IMR-90 (cell line): ENCODE results near the gene RIMBP2. TPM values are rescaled to one million over a fixed set of nuclear protein-coding genes. Genes with fewer than 3 reads are reported as not detected.

Experiments
- ATAC-seq: fragments of 200-7000 bp; cut with Tn5 transposase; 2 replicates; pipeline ENCODE4 v1.9.1; 2020; ENCODE audit warnings: low read depth, mild to moderate bottlenecking, moderate library complexity
- BruUV-seq: library from RNA; stranded (reverse); fragments of 400-500 nt; replicated peaks from 2 replicates; lab custom pipeline; 2021; lab: Mats Ljungman, UMichigan
- CTCF ChIA-PET: fragments of 300-600 bp; formaldehyde crosslinking; extraction: SDS; loops from one replicate; lab custom pipeline; 2021; ENCODE audit warnings: antibody characterized with exemption; lab: Yijun Ruan, JAX
- POLR2A ChIA-PET: fragments of 300-600 bp; sonication (Branson Sonifier 250); formaldehyde crosslinking; loops from one replicate; lab custom pipeline; 2022; ENCODE audit warnings: antibody characterized with exemption; ENCODE audit not compliant: unreplicated experiment; lab: Charles Lee
- DNase-seq: peaks from one replicate; pipeline ENCODE4 v3.0.0; 2013
- H2AFZ ChIP-seq: replicated peaks from 2 replicates; pipeline ENCODE3; 2013; ENCODE audit warnings: low read length, mild to moderate bottlenecking; ENCODE audit not compliant: poor library complexity
- H2AK5ac ChIP-seq: 2 replicates; pipeline ENCODE4 v1.6.1; 2013; ENCODE audit warnings: low read depth, low read length, inconsistent platforms
- H2AK9ac ChIP-seq: replicated peaks from 2 replicates; pipeline ENCODE3; 2013; ENCODE audit warnings: mild to moderate bottlenecking, low read depth, low read length, moderate library complexity; ENCODE audit not compliant: poor library complexity
- H2BK120ac ChIP-seq: 2 replicates; pipeline ENCODE4 v1.6.1; 2013; ENCODE audit warnings: low read depth, low read length, inconsistent platforms
- H2BK15ac ChIP-seq: 3 replicates; pipeline ENCODE4 v1.6.1; 2013; ENCODE audit warnings: low read depth, low read length, inconsistent platforms
- H2BK20ac ChIP-seq: 2 replicates; pipeline ENCODE4 v1.6.1; 2013; ENCODE audit warnings: low read depth, mild to moderate bottlenecking, inconsistent platforms, low read length, moderate library complexity
- H2BK5ac ChIP-seq: 2 replicates; pipeline ENCODE4 v1.6.1; 2013; ENCODE audit warnings: mild to moderate bottlenecking, low read depth, low read length, inconsistent platforms; ENCODE audit not compliant: poor library complexity, severe bottlenecking
- H3K14ac ChIP-seq: replicated peaks from 2 replicates; pipeline ENCODE4 v1.6.1; 2013; ENCODE audit warnings: low read depth, low read length, inconsistent platforms
- H3K18ac ChIP-seq: 2 replicates; pipeline ENCODE4 v1.6.1; 2013; ENCODE audit warnings: low read depth, low read length, control low read depth
- H3K23ac ChIP-seq: 2 replicates; pipeline ENCODE4 v1.6.1; 2013; ENCODE audit warnings: low read depth, low read length, inconsistent platforms
- H3K27ac ChIP-seq: 2 replicates; pipeline ENCODE4 v1.5.1; 2013; ENCODE audit warnings: mild to moderate bottlenecking, control low read depth, low read length; ENCODE audit not compliant: insufficient read depth
- H3K27me3 ChIP-seq: 2 replicates; pipeline ENCODE4 v1.6.1; 2013; ENCODE audit warnings: low read length; ENCODE audit not compliant: control insufficient read depth, insufficient read depth
- H3K36me3 ChIP-seq: 2 replicates; pipeline ENCODE4 v1.6.1; 2013; ENCODE audit warnings: low read length, mixed read lengths; ENCODE audit not compliant: control insufficient read depth, insufficient read depth
- H3K4ac ChIP-seq: 2 replicates; pipeline ENCODE4 v1.6.1; 2013; ENCODE audit warnings: low read depth, low read length, inconsistent platforms
- H3K4me1 ChIP-seq: 2 replicates; pipeline ENCODE4 v1.6.1; 2013; ENCODE audit warnings: low read length, mixed read lengths; ENCODE audit not compliant: control insufficient read depth, insufficient read depth
- H3K4me2 ChIP-seq: 2 replicates; pipeline ENCODE4 v1.6.1; 2013; ENCODE audit warnings: low read depth, mild to moderate bottlenecking, control low read depth, low read length, moderate library complexity
- H3K4me3 ChIP-seq: 2 replicates; pipeline ENCODE4 v1.5.1; 2013; ENCODE audit warnings: low read depth, mild to moderate bottlenecking, control low read depth, low read length, moderate library complexity; ENCODE audit not compliant: insufficient read depth
- H3K56ac ChIP-seq: 2 replicates; pipeline ENCODE4 v1.6.1; 2013; ENCODE audit warnings: low read length, inconsistent platforms; ENCODE audit not compliant: insufficient read depth; ENCODE audit errors: extremely low read depth
- H3K79me1 ChIP-seq, 2 experiments: 2 replicates each; pipeline ENCODE4 v1.6.1; 2013; ENCODE audit warnings: low read length in 2 of 2, inconsistent platforms in 1 of 2, low read depth in 1 of 2
- H3K9ac ChIP-seq: 2 replicates; pipeline ENCODE4 v1.6.1; 2013; ENCODE audit warnings: low read depth, low read length, control low read depth
- H3K9me1 ChIP-seq: 2 replicates; pipeline ENCODE4 v1.6.1; 2013; ENCODE audit warnings: low read length, inconsistent platforms; ENCODE audit not compliant: insufficient read depth
- H3K9me3 ChIP-seq: 2 replicates; pipeline ENCODE4 v1.6.1; 2013; ENCODE audit warnings: low read length; ENCODE audit not compliant: control insufficient read depth, insufficient read depth
- H4K20me1 ChIP-seq: 2 replicates; pipeline ENCODE4 v1.6.1; 2013; ENCODE audit warnings: low read length, inconsistent platforms; ENCODE audit not compliant: insufficient read depth
- H4K5ac ChIP-seq: 2 replicates; pipeline ENCODE4 v1.6.1; 2013; ENCODE audit warnings: mild to moderate bottlenecking, low read depth, low read length, control low read depth
- H4K8ac ChIP-seq, 2 experiments: 2 replicates each; pipeline ENCODE4 v1.6.1; 2013; ENCODE audit warnings: low read depth in 2 of 2, low read length in 2 of 2, control low read depth in 1 of 2, inconsistent platforms in 1 of 2
- H4K91ac ChIP-seq: 2 replicates; pipeline ENCODE4 v1.6.1; 2013; ENCODE audit warnings: low read depth, low read length, inconsistent platforms; ENCODE audit not compliant: insufficient read depth
- CEBPB ChIP-seq: IDR thresholded peaks from 2 replicates; pipeline ENCODE4 v1.6.1; 2012; ENCODE audit warnings: low read depth, low read length, improper control_type of control experiment
- CHD1 ChIP-seq: IDR thresholded peaks from 2 replicates; pipeline ENCODE4 v1.6.1; 2012; ENCODE audit warnings: low read depth, low read length, improper control_type of control experiment
- FOS ChIP-seq: fragments of 150-350 bp; IDR thresholded peaks from 2 replicates; pipeline ENCODE4 v1.6.1; 2016; ENCODE audit warnings: low read depth, low read length
- MAFK ChIP-seq: IDR thresholded peaks from 2 replicates; pipeline ENCODE4 v1.6.1; 2012; ENCODE audit warnings: low read depth, low read length, improper control_type of control experiment
- whole genome bisulfite sequencing, 2 experiments: methylation state at CpG; one replicate each; pipeline versions ENCODE4 v1.1.5 to v1.1.7; 2013; ENCODE audit warnings: missing lambda C conversion rate in 2 of 2; ENCODE audit not compliant: insufficient read length in 1 of 2; ENCODE audit errors: extremely low coverage in 2 of 2; 5-methylcytosine and 5-hydroxymethylcytosine counted together
- dilution Hi-C: fragments of 300-500 bp; cut with HindIII; formaldehyde crosslinking; loops from one replicate; pipeline ENCODE4 v1.14.3; 2018; ENCODE audit warnings: low sequenced_read_pairs; ENCODE audit not compliant: unreplicated experiment
- in situ Hi-C: fragments of 300-500 bp; cut with MboI; formaldehyde crosslinking; loops from 3 replicates; pipeline ENCODE4 v1.14.3; 2019; ENCODE audit warnings: low sequenced_read_pairs, inconsistent platforms, mixed read lengths
- intact Hi-C: fragments of 100-400 bp; cut with micrococcal nuclease; formaldehyde crosslinking; loops from 2 replicates; pipeline ENCODE4 v1.10.0; 2022
- polyA plus RNA-seq, 3 experiments: library from polyadenylated mRNA; depleted of rRNA; stranded (reverse); fragments of >200 nt; gene quantifications; 2 replicates each; pipeline ENCODE4 v1.2.3, GENCODE V29; 2012; ENCODE audit warnings: low replicate concordance in 1 of 3
- total RNA-seq: library from RNA; depleted of rRNA; stranded (reverse); fragments of >200 nt; gene quantifications from 2 replicates; pipeline ENCODE4 v1.2.3, GENCODE V29; 2012
- TF ChIP-seq, protein P1 (sequence below): conservative IDR thresholded peaks from 2 replicates; pipeline ENCODE4 v1.5.1; 2012; ENCODE audit warnings: mild to moderate bottlenecking, low read depth, low read length, improper control_type of control experiment

RIMBP2 gene
- total and polyA plus RNA-seq, 2 of the 4 experiments (the other 2 are of a cell fraction): not detected

DNA sequence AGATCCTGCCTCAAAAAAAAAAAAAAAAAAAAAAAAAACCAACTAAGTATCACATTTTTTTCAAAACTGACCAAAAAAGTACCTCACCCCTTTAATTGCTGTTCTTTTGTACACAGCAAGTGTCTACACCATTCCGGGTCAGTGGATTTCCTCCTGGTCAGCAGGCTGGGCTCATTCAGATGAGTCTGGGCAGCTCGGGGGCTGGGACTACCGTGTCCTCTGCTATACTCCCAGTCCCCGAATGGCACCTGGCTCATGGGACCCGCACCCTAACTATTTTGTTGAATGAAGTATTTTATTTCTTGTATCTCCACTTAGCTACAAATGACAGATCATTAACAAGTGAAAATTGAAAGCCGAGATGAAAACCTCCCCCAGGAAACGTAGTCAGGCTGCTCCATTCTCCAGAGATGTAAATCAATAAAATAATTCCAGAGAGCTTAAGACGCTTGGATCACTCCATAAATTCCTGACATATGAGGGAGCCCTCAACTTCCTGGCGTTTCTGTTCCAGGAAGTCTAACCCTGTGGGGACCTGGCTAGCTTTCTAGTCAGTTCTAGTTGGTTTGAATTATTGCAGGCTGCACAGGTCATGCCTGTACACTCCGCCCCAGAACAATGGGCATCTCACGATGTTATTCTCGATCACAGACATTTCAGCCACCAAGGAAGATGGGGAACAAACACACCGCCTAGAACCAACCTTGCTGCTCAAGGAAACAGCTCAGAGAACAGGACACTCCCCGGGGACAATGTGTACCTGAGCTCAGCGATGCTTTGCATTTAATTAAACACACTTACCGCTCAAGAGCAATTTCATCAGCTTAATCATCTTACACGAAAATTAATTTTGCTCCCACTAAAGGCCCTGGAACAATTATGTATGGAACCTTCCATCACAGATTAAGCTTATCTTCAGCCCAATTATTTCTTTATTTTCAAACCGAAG is 76.3 kb downstream of the RIMBP2 start:
- Histone ChIP-seq H2BK15ac (no peak overlapping the region), H3K18ac (no peak overlapping the region), H2BK20ac (no peak overlapping the region), H2BK5ac (no peak overlapping the region), H2AK5ac (no peak overlapping the region), H2BK120ac (no peak overlapping the region), H4K91ac (no peak overlapping the region), H3K9me1 (no peaks in the 10 kb centered on the region), H3K23ac (no peak overlapping the region), H3K4me1 (no peaks in the 10 kb centered on the region), H2AK9ac (no peak overlapping the region), H3K27ac (no peak overlapping the region), H2AFZ (no peak overlapping the region), H3K27me3 (no peaks in the 10 kb centered on the region), H3K9me3 (peaks cover 48% of the 10 kb centered on the region), H4K5ac (no peak overlapping the region), H3K4ac (no peak overlapping the region), H3K4me2 (no peak overlapping the region), H3K36me3 (no peaks in the 10 kb centered on the region), H3K9ac (no peak overlapping the region), H4K8ac (no peak overlapping the region), H3K79me1 (no peaks in the 10 kb centered on the region), H4K20me1 (no peaks in the 10 kb centered on the region), H3K14ac (no peak overlapping the region), H3K4me3 (no peak overlapping the region), H3K56ac (no peak overlapping the region)
- DNase-seq: no peak
- ATAC-seq: no peak
- 56% methylated on average over 1 of the region's 18 CpGs; no CpG with 5 or more reads in 1 of the 2 experiments for WGBS, 2 experiments
- no TSS peak for BruUV-seq
- intact Hi-C loops: no loop called here
- dilution Hi-C loops: no loop called here
- CTCF ChIA-PET: no interaction called here
- TF ChIP-seq MAFK: no peak
- no peak for TF ChIP-seq CEBPB
- TF ChIP-seq, protein P1, sequence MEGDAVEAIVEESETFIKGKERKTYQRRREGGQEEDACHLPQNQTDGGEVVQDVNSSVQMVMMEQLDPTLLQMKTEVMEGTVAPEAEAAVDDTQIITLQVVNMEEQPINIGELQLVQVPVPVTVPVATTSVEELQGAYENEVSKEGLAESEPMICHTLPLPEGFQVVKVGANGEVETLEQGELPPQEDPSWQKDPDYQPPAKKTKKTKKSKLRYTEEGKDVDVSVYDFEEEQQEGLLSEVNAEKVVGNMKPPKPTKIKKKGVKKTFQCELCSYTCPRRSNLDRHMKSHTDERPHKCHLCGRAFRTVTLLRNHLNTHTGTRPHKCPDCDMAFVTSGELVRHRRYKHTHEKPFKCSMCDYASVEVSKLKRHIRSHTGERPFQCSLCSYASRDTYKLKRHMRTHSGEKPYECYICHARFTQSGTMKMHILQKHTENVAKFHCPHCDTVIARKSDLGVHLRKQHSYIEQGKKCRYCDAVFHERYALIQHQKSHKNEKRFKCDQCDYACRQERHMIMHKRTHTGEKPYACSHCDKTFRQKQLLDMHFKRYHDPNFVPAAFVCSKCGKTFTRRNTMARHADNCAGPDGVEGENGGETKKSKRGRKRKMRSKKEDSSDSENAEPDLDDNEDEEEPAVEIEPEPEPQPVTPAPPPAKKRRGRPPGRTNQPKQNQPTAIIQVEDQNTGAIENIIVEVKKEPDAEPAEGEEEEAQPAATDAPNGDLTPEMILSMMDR: no peak
- no peak for TF ChIP-seq FOS
- no peak for TF ChIP-seq CHD1
- POLR2A ChIA-PET: no interaction called here
- in situ Hi-C loops: no loop called here
